ENCODE measurements around the gene SRSF8.
"Not testable (repeated sequence)": the region's sequence is repeated elsewhere in the genome, so short reads cannot be mapped to it uniquely, and the experiment has no call there.

The SRSF8 gene, protein sequence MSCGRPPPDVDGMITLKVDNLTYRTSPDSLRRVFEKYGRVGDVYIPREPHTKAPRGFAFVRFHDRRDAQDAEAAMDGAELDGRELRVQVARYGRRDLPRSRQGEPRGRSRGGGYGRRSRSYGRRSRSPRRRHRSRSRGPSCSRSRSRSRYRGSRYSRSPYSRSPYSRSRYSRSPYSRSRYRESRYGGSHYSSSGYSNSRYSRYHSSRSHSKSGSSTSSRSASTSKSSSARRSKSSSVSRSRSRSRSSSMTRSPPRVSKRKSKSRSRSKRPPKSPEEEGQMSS

GRCh38 chr11:95066716-95067038, at the start of gene SRSF8:
Gene SRSF8, plus strand, starts transcription at chr11:95066919. Its CDS starts 308 bp downstream, at chr11:95067227.
- Mint-ChIP-seq H3K4me3 (peak within 1 kb of the TSS; percentile 98), H3K27me3 (ENCODE audit: low read depth) (peaks cover 30% of the 10 kb centered on the region), H3K4me1 (ENCODE audit: low read depth) (peaks cover 23% of the 10 kb centered on the region), H3K36me3 (ENCODE audit: low read depth) (peaks cover 13% of the 10 kb centered on the region), H3K9me3 (no peaks in the 10 kb centered on the region), H3K27ac (peak within 1 kb of the TSS; percentile 98)

GRCh38 chr11:95021468-95021867, 45.3 kb upstream of the SRSF8 start:
- H3K9me3 Mint-ChIP-seq; H3K4me3 Mint-ChIP-seq; H3K4me1 Mint-ChIP-seq (ENCODE audit: low read depth); H3K36me3 Mint-ChIP-seq (ENCODE audit: low read depth); H3K27me3 Mint-ChIP-seq (ENCODE audit: low read depth); H3K27ac Mint-ChIP-seq: not testable (repeated sequence)

GRCh38 chr11:95024958-95025357, 41.8 kb upstream of the SRSF8 start, which contains the start of gene KDM4E:
Gene KDM4E, plus strand, starts transcription at chr11:95025258. Its CDS starts 300 bp downstream, at chr11:95025558.
- H3K27me3 Mint-ChIP-seq (ENCODE audit: low read depth): no peaks in the 10 kb centered on the region
- no peak within 1 kb of the TSS for H3K27ac Mint-ChIP-seq
- H3K9me3 Mint-ChIP-seq: no peaks in the 10 kb centered on the region
- H3K36me3 Mint-ChIP-seq (ENCODE audit: low read depth): no peaks in the 10 kb centered on the region
- no peaks in the 10 kb centered on the region for H3K4me1 Mint-ChIP-seq (ENCODE audit: low read depth)
- no peak within 1 kb of the TSS for H3K4me3 Mint-ChIP-seq

DNA sequence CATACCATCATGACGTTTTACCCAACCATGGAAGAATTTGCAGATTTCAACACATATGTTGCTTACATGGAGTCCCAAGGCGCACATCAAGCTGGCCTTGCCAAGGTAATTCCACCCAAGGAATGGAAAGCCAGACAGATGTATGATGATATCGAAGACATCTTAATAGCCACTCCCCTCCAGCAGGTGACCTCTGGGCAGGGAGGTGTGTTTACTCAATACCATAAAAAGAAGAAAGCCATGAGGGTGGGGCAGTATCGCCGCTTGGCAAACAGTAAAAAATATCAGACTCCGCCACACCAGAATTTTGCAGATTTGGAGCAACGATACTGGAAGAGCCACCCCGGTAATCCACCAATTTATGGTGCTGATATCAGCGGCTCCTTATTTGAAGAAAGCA, 41.1 kb upstream of the SRSF8 start:
- not testable (repeated sequence) for H3K4me1 Mint-ChIP-seq (ENCODE audit: low read depth)

GRCh38 chr11:95028357-95028756, 38.4 kb upstream of the SRSF8 start:
- Mint-ChIP-seq H3K27me3 (ENCODE audit: low read depth) (peaks cover 12% of the 10 kb centered on the region), H3K36me3 (ENCODE audit: low read depth) (no peaks in the 10 kb centered on the region), H3K27ac (no peak overlapping the region), H3K9me3 (no peaks in the 10 kb centered on the region), H3K4me1 (ENCODE audit: low read depth) (no peaks in the 10 kb centered on the region), H3K4me3 (no peak overlapping the region)

More for the DNA sequence above, 41.1 kb upstream of the SRSF8 start:
- not testable (repeated sequence) for H3K27ac Mint-ChIP-seq; H3K9me3 Mint-ChIP-seq; H3K27me3 Mint-ChIP-seq (ENCODE audit: low read depth); H3K36me3 Mint-ChIP-seq (ENCODE audit: low read depth); H3K4me3 Mint-ChIP-seq

GRCh38 chr11:95033051-95033450, 33.7 kb upstream of the SRSF8 start:
- H3K36me3 Mint-ChIP-seq (ENCODE audit: low read depth): no peaks in the 10 kb centered on the region
- H3K27me3 Mint-ChIP-seq (ENCODE audit: low read depth): peaks cover 34% of the 10 kb centered on the region
- no peaks in the 10 kb centered on the region for H3K9me3 Mint-ChIP-seq
- no peak overlapping the region for H3K27ac Mint-ChIP-seq
- H3K4me3 Mint-ChIP-seq: no peak overlapping the region
- H3K4me1 Mint-ChIP-seq (ENCODE audit: low read depth): no peaks in the 10 kb centered on the region

DNA sequence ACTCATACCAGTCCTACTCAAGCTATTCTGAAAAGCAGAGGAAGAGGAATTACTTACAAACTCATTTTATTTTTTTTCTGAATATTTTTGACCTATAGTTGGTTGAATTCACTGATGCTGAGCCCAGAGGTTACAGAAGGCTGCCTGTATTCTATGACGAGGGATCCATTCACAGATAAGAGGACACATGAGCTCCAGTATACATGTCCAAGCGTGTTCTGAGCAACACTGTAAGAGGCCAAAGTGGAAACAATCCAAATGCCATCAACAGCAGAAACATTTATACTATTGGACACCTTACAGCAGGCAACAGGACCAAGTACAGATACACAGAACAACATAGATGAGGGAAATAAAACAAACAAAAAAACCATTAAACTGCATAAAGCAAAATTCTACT, 31.4 kb upstream of the SRSF8 start:
- H3K9me3 Mint-ChIP-seq: no peaks in the 10 kb centered on the region
- no peak overlapping the region for H3K4me3 Mint-ChIP-seq
- H3K36me3 Mint-ChIP-seq (ENCODE audit: low read depth): no peaks in the 10 kb centered on the region
- H3K4me1 Mint-ChIP-seq (ENCODE audit: low read depth): no peaks in the 10 kb centered on the region
- peaks cover 44% of the 10 kb centered on the region for H3K27me3 Mint-ChIP-seq (ENCODE audit: low read depth)
- H3K27ac Mint-ChIP-seq: no peak overlapping the region

- not testable (repeated sequence) for H3K9me3 Mint-ChIP-seq; H3K27ac Mint-ChIP-seq; H3K4me1 Mint-ChIP-seq (ENCODE audit: low read depth); H3K4me3 Mint-ChIP-seq; H3K36me3 Mint-ChIP-seq (ENCODE audit: low read depth)
- peaks cover 49% of the 10 kb centered on the region for H3K27me3 Mint-ChIP-seq (ENCODE audit: low read depth)
Measured at GRCh38 chr11:95037356-95038035, 29.2 kb upstream of the SRSF8 start.

GRCh38 chr11:95042239-95042638, 24.5 kb upstream of the SRSF8 start:
- H3K9me3 Mint-ChIP-seq: no peaks in the 10 kb centered on the region
- no peaks in the 10 kb centered on the region for H3K36me3 Mint-ChIP-seq (ENCODE audit: low read depth)
- no peak overlapping the region for H3K4me3 Mint-ChIP-seq
- no peaks in the 10 kb centered on the region for H3K4me1 Mint-ChIP-seq (ENCODE audit: low read depth)
- H3K27ac Mint-ChIP-seq: no peak overlapping the region
- H3K27me3 Mint-ChIP-seq (ENCODE audit: low read depth): peaks cover 53% of the 10 kb centered on the region

GRCh38 chr11:95042906-95043305, 23.8 kb upstream of the SRSF8 start:
- no peak overlapping the region for H3K4me3 Mint-ChIP-seq
- no peaks in the 10 kb centered on the region for H3K4me1 Mint-ChIP-seq (ENCODE audit: low read depth)
- H3K36me3 Mint-ChIP-seq (ENCODE audit: low read depth): no peaks in the 10 kb centered on the region
- no peaks in the 10 kb centered on the region for H3K9me3 Mint-ChIP-seq
- H3K27ac Mint-ChIP-seq: no peak overlapping the region
- H3K27me3 Mint-ChIP-seq (ENCODE audit: low read depth): peaks cover 55% of the 10 kb centered on the region

DNA sequence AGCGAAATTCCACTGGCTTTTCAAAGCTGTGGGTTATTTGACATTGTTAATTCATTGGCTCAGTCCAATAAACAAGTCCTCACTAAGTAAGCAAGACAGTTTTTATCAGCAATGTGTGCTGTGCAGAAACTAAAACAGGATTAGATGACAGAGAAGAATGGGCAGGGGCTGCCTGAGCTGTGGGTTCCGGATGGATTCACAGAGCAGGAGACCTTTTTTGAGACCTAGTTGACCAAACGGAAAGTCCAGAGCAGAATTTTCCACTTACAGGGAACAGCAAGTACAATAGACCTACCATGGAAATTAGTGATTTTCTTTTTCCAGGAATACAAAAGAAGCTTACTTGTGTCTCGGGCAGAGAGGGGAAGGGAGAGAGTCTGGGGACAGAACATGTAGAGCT, 22.7 kb upstream of the SRSF8 start:
- Mint-ChIP-seq H3K27me3 (ENCODE audit: low read depth) (peaks cover 60% of the 10 kb centered on the region), H3K9me3 (no peaks in the 10 kb centered on the region), H3K36me3 (ENCODE audit: low read depth) (no peaks in the 10 kb centered on the region), H3K4me3 (no peak overlapping the region), H3K27ac (no peak overlapping the region), H3K4me1 (ENCODE audit: low read depth) (no peaks in the 10 kb centered on the region)

GRCh38 chr11:95045812-95046211, 20.9 kb upstream of the SRSF8 start:
- H3K9me3 Mint-ChIP-seq: no peaks in the 10 kb centered on the region
- peaks cover 58% of the 10 kb centered on the region for H3K27me3 Mint-ChIP-seq (ENCODE audit: low read depth)
- no peaks in the 10 kb centered on the region for H3K36me3 Mint-ChIP-seq (ENCODE audit: low read depth)
- no peak overlapping the region for H3K27ac Mint-ChIP-seq
- no peaks in the 10 kb centered on the region for H3K4me1 Mint-ChIP-seq (ENCODE audit: low read depth)
- no peak overlapping the region for H3K4me3 Mint-ChIP-seq

GRCh38 chr11:95049122-95049521, 17.6 kb upstream of the SRSF8 start, which contains the start of gene KDM4F:
Gene KDM4F, plus strand, starts transcription at chr11:95049422.
- not testable (repeated sequence) for H3K27ac Mint-ChIP-seq; H3K36me3 Mint-ChIP-seq (ENCODE audit: low read depth); H3K4me3 Mint-ChIP-seq; H3K9me3 Mint-ChIP-seq; H3K4me1 Mint-ChIP-seq (ENCODE audit: low read depth)
- H3K27me3 Mint-ChIP-seq (ENCODE audit: low read depth): peaks cover 46% of the 10 kb centered on the region

DNA sequence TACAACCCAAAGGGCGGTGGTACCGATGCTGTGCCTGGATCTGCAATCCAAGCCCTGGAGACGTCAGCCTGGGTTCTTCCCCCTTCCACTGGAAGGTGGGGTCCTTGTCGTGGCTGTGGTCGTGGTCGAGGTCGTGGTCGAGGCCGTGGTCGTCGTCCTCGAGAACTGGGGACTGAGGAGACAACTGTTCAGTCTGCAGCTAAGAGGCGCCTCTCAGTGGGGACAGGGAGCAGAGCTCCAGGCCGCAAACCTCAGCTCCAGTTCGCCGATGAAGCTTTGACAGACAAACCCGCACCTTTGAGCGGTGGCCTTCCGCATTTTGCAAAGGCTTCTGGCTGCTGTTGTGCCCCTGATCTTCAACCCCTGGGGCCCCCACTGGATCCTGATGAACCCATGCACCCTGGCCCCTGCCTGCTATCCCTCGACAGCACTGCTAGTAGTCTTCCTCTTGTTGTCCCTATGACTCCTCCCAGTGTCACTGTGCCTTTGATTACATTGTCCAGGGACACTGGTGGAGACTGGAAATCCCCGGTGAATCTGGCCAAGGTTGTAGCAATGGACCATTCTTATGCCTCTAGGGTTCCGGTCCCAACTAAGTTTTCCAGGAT, 16.0 kb upstream of the SRSF8 start:
- H3K4me3 Mint-ChIP-seq: no peak overlapping the region
- peaks cover 46% of the 10 kb centered on the region for H3K27me3 Mint-ChIP-seq (ENCODE audit: low read depth)
- no peaks in the 10 kb centered on the region for H3K4me1 Mint-ChIP-seq (ENCODE audit: low read depth)
- H3K36me3 Mint-ChIP-seq (ENCODE audit: low read depth): no peaks in the 10 kb centered on the region
- no peak overlapping the region for H3K27ac Mint-ChIP-seq
- H3K9me3 Mint-ChIP-seq: no peaks in the 10 kb centered on the region

DNA sequence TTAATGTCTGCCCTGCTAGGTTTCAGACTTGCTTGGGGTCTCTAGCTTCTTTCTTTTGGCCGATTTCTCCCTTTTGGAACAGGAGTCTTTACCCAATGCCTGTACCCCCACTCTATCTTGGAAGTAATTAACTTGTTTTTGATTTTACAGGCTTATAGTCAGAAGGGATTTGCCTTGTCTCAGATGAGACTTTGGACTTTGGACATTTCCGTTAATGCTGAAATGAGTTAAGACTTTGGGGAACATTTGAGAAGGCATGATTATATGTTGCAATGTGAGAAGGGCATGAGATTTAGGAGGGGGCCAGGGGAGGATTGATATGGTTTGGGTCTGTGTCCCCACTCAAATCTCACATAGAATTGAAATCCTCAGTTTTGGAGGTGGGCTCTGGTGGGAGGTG, 12.4 kb upstream of the SRSF8 start:
- Mint-ChIP-seq H3K27me3 (ENCODE audit: low read depth) (peaks cover 43% of the 10 kb centered on the region), H3K4me1 (ENCODE audit: low read depth) (no peaks in the 10 kb centered on the region), H3K36me3 (ENCODE audit: low read depth) (no peaks in the 10 kb centered on the region)

More for the DNA sequence above, 12.4 kb upstream of the SRSF8 start:
- Mint-ChIP-seq H3K4me3 (no peak overlapping the region), H3K9me3 (no peaks in the 10 kb centered on the region), H3K27ac (no peak overlapping the region)
